ENCODE measurements around the gene SZT2.
"Not testable (repeated sequence)": the region's sequence is repeated elsewhere in the genome, so short reads cannot be mapped to it uniquely, and the experiment has no call there.

SZT2 gene

GRCh38 chr1:43363283-43363934, 26.3 kb upstream of the SZT2 start:
- DNase-seq = no peak

DNA sequence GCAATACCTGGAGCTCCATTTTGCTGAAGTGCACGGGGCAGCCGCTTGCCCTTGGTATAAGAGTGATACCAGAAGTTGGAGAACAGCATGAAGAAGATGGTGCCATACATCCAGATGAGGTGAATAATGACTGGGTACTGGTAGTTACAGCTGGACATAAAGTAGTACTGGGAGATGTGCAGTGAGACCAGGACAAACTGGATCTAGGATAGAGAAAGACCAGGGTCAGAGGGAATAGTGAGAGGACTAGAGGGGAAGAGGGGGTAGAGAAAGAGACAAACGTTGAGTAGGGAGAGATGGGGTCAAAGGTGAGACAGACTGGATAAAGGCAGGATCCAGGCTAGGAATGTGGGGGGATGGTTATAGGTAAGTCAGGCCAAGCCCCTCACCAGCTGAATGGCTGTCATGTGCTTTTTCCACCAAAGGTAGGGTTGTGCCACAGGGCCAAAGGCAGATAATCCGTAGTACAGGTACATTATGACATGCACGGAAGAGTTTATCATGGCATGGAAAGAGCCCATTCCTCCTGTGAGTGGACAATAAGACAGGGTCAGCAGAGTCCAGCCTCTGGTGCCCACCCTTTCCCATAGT, 25.7 kb upstream of the SZT2 start:
- no peak for DNase-seq

DNA sequence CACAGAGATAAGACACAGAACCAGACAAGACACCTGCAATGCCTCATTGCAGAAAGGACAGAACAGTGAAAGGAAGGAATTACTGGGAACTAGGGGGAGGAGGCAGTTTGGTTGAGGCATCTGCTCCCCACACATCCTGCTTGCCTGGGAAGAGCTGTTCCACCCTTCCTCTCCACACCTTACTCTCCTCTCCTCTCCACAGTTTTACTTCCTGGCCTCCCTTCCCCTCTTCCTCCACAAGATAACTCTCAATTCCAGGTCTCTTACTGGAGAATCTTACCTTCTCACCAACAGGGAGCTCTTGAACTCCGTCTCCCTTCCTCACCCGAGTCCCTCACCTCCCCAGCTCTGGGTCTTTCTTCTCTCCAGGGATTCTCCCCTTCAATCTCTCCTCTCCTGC, 24.0 kb upstream of the SZT2 start:
- DNase-seq = no peak

GRCh38 chr1:43366179-43366578, 23.5 kb upstream of the SZT2 start:
- DNase-seq = no peak

DNA sequence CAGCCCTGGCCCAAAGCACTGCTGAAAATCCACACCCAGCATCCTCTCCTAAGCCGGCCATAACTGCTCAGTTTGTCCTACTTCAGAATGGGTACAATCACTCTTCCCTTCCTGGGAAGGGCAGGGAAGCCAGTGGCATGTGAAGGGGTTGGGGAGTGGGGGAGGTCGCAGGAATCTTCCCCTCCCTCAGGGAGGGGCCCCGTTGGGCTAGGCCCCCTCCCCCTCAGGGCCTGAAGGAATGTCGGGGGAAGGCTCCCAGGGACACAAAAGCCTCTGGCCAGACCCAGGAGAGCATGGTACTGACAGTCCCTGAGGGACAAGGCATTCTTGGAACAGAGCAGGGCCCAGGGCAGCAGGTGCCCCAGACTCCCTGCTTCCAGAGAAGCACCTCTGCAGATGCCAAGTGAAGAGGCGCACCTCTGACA, 23.1 kb upstream of the SZT2 start:
- DNase-seq = no peak

DNA sequence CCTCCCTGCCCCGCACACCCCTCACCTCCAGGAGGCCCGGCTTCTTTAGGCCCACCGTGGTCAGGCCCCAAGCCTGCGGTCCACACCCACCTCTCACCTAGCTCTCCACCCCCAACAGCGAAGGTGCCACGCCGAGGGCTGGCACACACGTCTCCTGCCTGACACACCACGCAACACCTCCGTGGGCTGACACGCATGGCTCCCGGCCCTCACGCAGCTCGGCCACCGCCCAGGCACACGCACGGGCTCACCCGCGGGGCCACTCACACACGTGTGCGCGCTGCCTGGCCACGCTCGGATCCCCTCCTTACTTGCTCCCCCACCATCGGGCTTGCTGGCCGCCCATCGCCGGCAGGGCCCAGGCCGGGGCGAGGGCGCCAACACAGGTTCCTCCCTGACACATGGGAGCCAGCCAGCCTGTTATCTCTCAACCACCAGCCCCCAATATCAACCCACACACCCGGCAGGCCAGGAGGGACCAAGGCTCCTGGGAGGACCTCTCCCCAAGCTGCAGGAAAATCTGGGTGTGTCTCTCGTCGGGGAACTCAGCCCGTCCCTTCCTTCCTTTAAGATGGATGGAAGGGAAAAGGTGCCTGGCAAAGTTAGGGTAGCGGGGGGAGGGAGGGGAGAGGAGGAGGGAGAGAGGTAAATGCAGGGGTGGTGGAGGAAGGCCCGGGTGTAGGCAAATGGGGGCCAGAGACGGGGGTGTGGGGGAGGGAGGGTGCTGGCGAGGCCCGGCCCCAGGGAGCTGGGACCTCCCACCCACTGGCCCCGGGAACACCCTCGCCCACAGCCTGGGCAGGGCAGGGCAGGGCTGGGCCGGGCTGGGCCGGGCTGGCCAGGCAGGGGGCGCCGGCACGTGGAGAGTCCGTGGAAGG, 22.4 kb upstream of the SZT2 start:
- no peak for DNase-seq

GRCh38 chr1:43367904-43368645, 21.6 kb upstream of the SZT2 start, which contains the start of gene ELOVL1:
Gene ELOVL1, minus strand, starts transcription at chr1:43368011. Its CDS starts 2,402 bp downstream, at chr1:43365609.
- peak; percentile 91 for DNase-seq

DNA sequence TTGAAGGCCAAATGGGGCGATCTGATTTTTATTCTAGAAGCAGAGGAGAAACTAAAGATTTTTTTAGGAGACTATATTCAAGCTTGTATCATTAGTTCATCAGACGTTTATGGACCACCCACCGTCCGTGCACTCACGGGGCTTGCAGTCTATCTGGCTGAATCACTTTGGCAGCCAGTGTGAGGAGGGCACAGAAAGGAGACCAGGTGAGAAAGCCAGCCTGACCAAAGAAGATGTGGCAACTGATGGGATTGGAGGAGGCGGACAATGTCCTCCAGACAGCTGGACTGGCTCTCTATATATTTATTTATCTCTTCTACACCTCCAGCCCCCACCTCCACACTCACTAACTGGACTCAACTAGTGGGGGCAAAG, 21.1 kb upstream of the SZT2 start:
- no peak for DNase-seq

GRCh38 chr1:43369779-43370178, 19.9 kb upstream of the SZT2 start:
- not testable (repeated sequence) for DNase-seq

- DNase-seq = no peak
Observed at GRCh38 chr1:43370564-43370963, 19.1 kb upstream of the SZT2 start.

- no peak for DNase-seq
Observed at GRCh38 chr1:43372172-43372571, 17.5 kb upstream of the SZT2 start.

GRCh38 chr1:43373066-43373940, 16.4 kb upstream of the SZT2 start:
- no peak for DNase-seq

- no peak for DNase-seq
Observed at GRCh38 chr1:43376723-43377235, 12.9 kb upstream of the SZT2 start.

DNA sequence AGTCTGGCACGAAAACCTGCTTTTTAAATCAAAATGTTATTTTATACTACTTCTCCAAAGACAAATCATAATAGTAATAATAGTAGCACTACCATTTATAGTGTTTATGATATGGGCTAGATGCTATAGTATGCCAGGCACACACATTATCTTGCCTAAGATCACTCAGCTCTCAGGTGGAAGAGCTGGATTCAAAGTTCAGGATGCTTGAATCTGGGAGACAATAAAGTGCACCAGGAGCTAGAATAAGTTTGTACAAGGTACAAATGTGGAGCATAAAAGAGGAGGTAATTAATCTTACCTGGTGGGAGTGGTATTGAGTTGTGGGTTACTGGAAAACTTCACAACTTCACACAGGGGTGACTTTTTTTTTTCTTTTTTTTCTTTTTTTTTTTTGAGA, 11.9 kb upstream of the SZT2 start:
- DNase-seq = no peak

DNA sequence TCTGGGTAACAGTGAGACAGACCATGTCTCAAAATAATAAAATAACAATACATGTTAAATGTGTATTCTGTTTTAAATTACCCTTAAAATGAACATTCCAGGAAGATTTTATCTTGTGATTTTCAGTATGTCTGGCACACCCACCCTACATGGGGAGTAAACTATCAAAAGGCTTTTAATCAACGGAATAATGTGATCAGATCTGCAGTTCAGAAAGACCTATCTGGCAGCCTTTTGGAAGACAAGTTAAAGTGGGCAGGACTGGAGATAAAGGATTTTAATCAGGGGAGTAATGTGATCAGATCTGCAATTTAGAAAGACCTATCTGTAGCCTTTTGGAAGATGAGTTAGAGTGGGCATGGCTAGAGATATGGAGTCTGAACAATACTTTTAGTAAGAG, 10.2 kb upstream of the SZT2 start:
- DNase-seq = no peak

DNA sequence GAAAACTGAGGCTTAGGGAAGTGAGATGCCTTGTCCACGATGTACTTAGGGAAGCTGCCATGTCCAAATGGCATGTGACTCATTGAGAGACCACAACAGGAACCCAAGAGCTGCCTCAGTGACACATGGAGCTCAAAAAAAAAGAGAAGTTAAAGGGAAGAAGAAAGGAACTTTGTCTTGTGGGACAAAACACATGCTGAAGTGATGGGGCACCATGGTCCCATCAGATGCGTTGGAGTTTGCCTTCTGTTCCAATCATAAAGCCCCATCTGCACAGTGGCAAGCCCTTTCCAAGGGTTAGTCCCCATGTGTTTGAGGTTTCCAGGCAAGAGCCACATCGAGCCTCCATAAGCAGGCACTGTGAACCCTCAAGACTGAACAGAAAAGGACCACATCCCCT, 8.1 kb upstream of the SZT2 start:
- DNase-seq = peak; percentile 65

- DNase-seq = peak; percentile 85
Observed at GRCh38 chr1:43382027-43382779, 7.5 kb upstream of the SZT2 start.

DNA sequence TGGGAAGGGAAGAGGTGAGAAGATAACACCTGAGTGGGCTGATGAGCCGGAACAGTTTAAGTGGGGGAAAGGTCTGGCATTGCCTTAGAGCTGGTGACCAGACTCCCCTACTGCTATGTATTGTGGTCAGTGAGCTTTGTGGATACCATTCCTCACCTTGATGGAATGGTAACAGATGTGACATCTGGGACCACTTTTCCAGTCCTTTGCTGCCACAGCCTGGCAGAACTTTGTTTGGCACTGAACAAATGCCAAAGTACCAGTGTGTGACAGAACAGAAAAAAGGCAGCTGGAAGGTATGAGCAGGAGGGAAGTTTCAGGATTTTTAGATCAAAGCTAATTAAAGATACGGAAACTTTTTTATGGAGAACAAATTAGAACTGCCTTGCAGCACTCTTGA, 6.2 kb upstream of the SZT2 start:
- DNase-seq = peak; percentile 63

DNA sequence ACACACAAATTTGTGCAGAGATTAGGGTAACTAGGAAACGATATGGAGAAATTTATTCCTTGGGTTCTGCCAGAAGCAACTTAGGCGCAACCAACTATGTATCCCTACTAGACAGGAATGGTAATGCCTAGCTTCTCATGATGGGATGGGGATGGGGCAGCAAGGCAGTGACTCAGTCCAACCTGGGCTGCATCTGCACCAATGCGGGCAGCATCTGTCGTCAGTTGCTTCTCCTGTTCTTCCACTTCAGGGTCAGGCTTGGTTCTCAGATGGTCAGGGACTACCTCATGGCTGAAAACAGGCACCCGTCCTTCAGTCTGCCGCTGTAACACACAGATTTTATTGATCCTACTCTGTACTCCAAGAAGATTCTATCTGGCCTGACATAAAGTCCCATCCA, 3.0 kb upstream of the SZT2 start:
- DNase-seq = no peak

GRCh38 chr1:43387976-43388599, 1.6 kb upstream of the SZT2 start:
- no peak for DNase-seq

- no peak for DNase-seq
Observed at GRCh38 chr1:43388613-43389012, 1.1 kb upstream of the SZT2 start.

All from midbrain (tissue), 1 donor.